Measurements from ENCODE around the gene CIT.

Gene CIT

DNA sequence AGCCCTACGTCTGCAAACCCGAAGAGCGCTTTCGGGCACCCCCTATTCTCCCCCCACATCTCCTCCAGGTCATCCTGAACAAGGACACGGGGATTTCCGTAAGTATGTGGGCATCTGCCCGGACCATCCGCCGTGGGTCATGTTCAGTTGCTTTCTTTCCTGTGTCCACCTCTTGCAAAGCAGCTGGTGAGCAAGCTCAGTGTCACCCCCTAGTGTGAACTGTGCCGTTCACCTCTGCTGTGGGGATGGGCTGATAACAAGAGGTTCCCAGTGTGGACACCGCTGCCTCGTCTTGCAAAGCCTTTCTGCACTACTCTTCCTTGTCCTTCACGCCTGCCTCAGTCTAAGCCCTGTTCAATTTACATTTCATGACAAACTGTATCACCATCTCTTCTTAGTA is 200.5 kb downstream of the CIT start:
- Histone ChIP-seq H3K36me3 (ENCODE audit: control insufficient read depth, insufficient read depth, low read length) (peaks cover 83% of the 10 kb centered on the region), H3K9me3 (ENCODE audit: control insufficient read depth, low read length) (no peaks in the 10 kb centered on the region), H3K27ac (ENCODE audit: insufficient read depth, low read length, poor library complexity, severe bottlenecking) (no peak overlapping the region), H3K4me3 (ENCODE audit: insufficient read depth, low read depth, low read length, poor library complexity, severe bottlenecking) (no peak overlapping the region), H3K4me1 (ENCODE audit: control insufficient read depth, insufficient read depth, low read length, poor library complexity, severe bottlenecking) (no peaks in the 10 kb centered on the region), H3K27me3 (replicated peaks; ENCODE audit: control insufficient read depth, insufficient read depth, low read length, poor library complexity, severe bottlenecking) (no peaks in the 10 kb centered on the region)
- no peak for DNase-seq

GRCh38 chr12:119676022-119676421 is 201.1 kb downstream of the CIT start:
- H3K27ac ChIP-seq (ENCODE audit: insufficient read depth, low read length, poor library complexity, severe bottlenecking) = no peak overlapping the region
- H3K9me3 ChIP-seq (ENCODE audit: control insufficient read depth, low read length) = no peaks in the 10 kb centered on the region
- H3K4me1 ChIP-seq (ENCODE audit: control insufficient read depth, insufficient read depth, low read length, poor library complexity, severe bottlenecking) = no peaks in the 10 kb centered on the region
- DNase-seq = no peak
- H3K36me3 ChIP-seq (ENCODE audit: control insufficient read depth, insufficient read depth, low read length) = peaks cover 79% of the 10 kb centered on the region
- no peak overlapping the region for H3K4me3 ChIP-seq (ENCODE audit: insufficient read depth, low read depth, low read length, poor library complexity, severe bottlenecking)
- no peaks in the 10 kb centered on the region for H3K27me3 ChIP-seq (replicated peaks; ENCODE audit: control insufficient read depth, insufficient read depth, low read length, poor library complexity, severe bottlenecking)

DNA sequence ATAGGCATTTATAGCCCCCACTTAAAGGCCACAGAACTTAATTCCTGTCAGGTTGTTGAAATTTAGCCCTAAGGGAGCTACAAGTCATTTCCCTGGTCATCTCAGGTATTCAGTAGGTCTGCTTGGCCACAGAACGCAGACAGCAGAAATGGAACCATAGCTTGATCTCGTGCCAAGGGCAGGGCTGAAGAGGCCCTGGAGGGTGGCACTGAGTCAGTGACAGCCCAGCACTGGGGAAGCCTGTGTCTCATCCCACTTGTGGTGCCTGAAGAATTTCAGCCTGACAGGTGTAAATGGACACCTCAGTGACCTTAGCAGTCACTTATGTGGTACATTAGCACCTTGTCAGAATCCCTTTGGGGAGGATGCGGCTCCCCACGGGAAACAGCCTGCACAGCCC is 202.6 kb downstream of the CIT start:
- Histone ChIP-seq H3K27me3 (replicated peaks; ENCODE audit: control insufficient read depth, insufficient read depth, low read length, poor library complexity, severe bottlenecking) (no peaks in the 10 kb centered on the region), H3K36me3 (ENCODE audit: control insufficient read depth, insufficient read depth, low read length) (peaks cover 64% of the 10 kb centered on the region), H3K27ac (ENCODE audit: insufficient read depth, low read length, poor library complexity, severe bottlenecking) (no peak overlapping the region), H3K4me1 (ENCODE audit: control insufficient read depth, insufficient read depth, low read length, poor library complexity, severe bottlenecking) (no peaks in the 10 kb centered on the region), H3K4me3 (ENCODE audit: insufficient read depth, low read depth, low read length, poor library complexity, severe bottlenecking) (no peak overlapping the region), H3K9me3 (ENCODE audit: control insufficient read depth, low read length) (no peaks in the 10 kb centered on the region)
- DNase-seq = no peak

- Histone ChIP-seq H3K9me3 (ENCODE audit: control insufficient read depth, low read length) (no peaks in the 10 kb centered on the region), H3K4me1 (ENCODE audit: control insufficient read depth, insufficient read depth, low read length, poor library complexity, severe bottlenecking) (no peaks in the 10 kb centered on the region), H3K27me3 (replicated peaks; ENCODE audit: control insufficient read depth, insufficient read depth, low read length, poor library complexity, severe bottlenecking) (no peaks in the 10 kb centered on the region), H3K36me3 (ENCODE audit: control insufficient read depth, insufficient read depth, low read length) (peaks cover 55% of the 10 kb centered on the region), H3K27ac (ENCODE audit: insufficient read depth, low read length, poor library complexity, severe bottlenecking) (no peak overlapping the region), H3K4me3 (ENCODE audit: insufficient read depth, low read depth, low read length, poor library complexity, severe bottlenecking) (no peak overlapping the region)
- DNase-seq = no peak
Observed at GRCh38 chr12:119673634-119674033, 203.5 kb downstream of the CIT start.

DNA sequence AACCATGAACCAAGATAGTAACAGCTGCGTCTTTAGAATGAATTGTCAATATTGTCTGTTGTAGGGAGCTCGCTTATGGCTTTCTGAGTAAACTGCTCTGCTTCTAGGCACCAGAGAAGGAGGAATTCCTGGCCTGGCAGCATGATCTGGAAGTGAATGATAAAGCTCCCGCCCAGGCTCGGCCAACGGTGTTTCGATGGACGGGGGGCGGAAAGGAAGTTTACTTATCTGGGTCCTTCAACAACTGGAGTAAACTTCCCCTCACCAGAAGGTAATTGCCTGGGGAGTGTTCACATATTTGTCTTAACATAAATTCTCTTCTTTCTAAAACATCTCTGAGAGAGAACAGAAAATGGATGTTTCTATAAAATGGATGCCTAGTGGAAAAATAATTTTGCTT is 204.9 kb downstream of the CIT start:
- DNase-seq = no peak
- Histone ChIP-seq H3K9me3 (ENCODE audit: control insufficient read depth, low read length) (no peaks in the 10 kb centered on the region), H3K4me3 (ENCODE audit: insufficient read depth, low read depth, low read length, poor library complexity, severe bottlenecking) (no peak overlapping the region), H3K4me1 (ENCODE audit: control insufficient read depth, insufficient read depth, low read length, poor library complexity, severe bottlenecking) (peaks cover 3% of the 10 kb centered on the region), H3K36me3 (ENCODE audit: control insufficient read depth, insufficient read depth, low read length) (peaks cover 43% of the 10 kb centered on the region), H3K27ac (ENCODE audit: insufficient read depth, low read length, poor library complexity, severe bottlenecking) (no peak overlapping the region), H3K27me3 (replicated peaks; ENCODE audit: control insufficient read depth, insufficient read depth, low read length, poor library complexity, severe bottlenecking) (no peaks in the 10 kb centered on the region)

DNA sequence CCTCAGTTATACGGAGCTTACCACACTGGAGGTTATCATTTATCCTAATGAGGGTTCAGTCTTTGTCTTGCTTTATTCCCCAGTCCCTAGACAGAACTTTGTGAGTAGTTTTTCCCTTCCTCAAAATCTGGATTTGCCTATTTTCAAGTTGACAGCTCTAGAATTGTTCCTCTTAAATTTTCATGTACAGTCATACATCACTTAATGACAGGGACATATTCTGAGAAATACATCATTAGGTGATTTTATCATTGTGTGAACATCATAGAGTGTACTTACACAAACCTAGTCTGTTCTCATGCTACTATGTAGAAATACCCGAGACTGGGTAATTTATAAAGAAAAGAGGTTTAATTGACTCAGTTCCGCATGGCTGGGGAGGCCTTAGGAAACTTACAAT is 206.1 kb downstream of the CIT start:
- H3K27ac ChIP-seq (ENCODE audit: insufficient read depth, low read length, poor library complexity, severe bottlenecking) = no peak overlapping the region
- DNase-seq = no peak
- H3K4me3 ChIP-seq (ENCODE audit: insufficient read depth, low read depth, low read length, poor library complexity, severe bottlenecking) = no peak overlapping the region
- peaks cover 34% of the 10 kb centered on the region for H3K36me3 ChIP-seq (ENCODE audit: control insufficient read depth, insufficient read depth, low read length)
- H3K27me3 ChIP-seq (replicated peaks; ENCODE audit: control insufficient read depth, insufficient read depth, low read length, poor library complexity, severe bottlenecking) = no peaks in the 10 kb centered on the region
- peaks cover 8% of the 10 kb centered on the region for H3K4me1 ChIP-seq (ENCODE audit: control insufficient read depth, insufficient read depth, low read length, poor library complexity, severe bottlenecking)
- H3K9me3 ChIP-seq (ENCODE audit: control insufficient read depth, low read length) = no peaks in the 10 kb centered on the region

DNA sequence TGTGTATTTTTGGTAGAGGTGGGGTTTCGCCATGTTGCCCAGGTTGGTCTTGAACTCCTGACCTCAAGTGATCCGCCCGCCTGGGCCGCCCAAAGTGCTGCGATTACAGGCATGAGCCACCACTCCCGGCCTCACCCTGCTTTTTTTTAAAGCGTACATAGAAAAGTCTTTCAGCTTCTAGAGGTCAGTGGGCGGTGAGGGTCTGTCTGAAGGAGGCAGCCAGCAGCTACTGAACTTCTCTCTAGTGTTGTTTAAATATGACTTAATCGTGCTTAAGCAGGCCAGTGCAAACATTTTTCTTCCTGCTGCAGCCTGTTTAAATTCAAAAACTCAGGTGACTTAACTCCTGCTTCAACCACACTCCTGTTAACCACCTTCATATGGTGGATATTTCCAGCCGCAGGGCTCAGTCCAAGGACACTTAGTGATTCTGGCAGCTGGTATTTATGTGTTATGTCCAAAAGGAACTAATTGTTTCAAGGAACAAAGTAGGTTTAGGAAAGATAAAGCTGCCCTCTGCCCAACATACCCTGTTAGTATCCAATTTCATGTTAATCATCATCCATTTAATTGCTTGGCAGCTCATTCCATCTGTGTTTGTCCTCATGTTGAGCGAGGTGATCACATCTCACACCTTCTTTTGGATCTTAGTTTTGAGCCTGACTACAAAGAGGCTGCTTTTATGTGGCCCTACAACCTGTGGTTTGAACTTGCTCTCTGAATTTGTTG is 207.2 kb downstream of the CIT start:
- Histone ChIP-seq H3K27ac (ENCODE audit: insufficient read depth, low read length, poor library complexity, severe bottlenecking) (no peak overlapping the region), H3K9me3 (ENCODE audit: control insufficient read depth, low read length) (no peaks in the 10 kb centered on the region), H3K4me1 (ENCODE audit: control insufficient read depth, insufficient read depth, low read length, poor library complexity, severe bottlenecking) (peaks cover 8% of the 10 kb centered on the region), H3K36me3 (ENCODE audit: control insufficient read depth, insufficient read depth, low read length) (peaks cover 26% of the 10 kb centered on the region), H3K27me3 (replicated peaks; ENCODE audit: control insufficient read depth, insufficient read depth, low read length, poor library complexity, severe bottlenecking) (no peaks in the 10 kb centered on the region), H3K4me3 (ENCODE audit: insufficient read depth, low read depth, low read length, poor library complexity, severe bottlenecking) (no peak overlapping the region)
- DNase-seq = no peak

DNA sequence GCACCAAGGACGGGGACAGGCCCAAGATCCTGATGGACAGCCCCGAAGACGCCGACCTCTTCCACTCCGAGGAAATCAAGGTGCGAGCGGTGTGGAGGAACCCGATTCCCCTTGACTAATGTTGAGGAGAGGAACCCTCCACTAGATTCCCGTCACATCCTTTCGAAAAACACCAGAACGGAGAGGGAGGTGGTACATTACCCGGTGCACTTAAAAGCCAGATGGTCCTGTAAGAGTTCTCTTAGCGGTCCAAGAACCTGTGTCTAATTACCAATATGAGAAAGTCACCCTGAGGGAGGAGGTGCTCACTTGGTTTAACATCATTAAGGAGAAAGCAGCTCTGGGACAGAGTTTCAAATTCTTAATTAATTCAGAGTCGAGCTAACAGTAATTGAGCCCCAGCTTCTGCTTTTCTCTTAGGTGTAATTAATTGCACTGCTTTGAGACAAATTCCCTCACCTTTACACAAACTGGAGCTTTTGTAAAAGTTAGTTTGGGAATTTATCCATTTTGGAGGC is 208.7 kb downstream of the CIT start:
- no peak for DNase-seq
- Histone ChIP-seq H3K4me3 (ENCODE audit: insufficient read depth, low read depth, low read length, poor library complexity, severe bottlenecking) (peak overlapping the region; percentile 86), H3K4me1 (ENCODE audit: control insufficient read depth, insufficient read depth, low read length, poor library complexity, severe bottlenecking) (peaks cover 8% of the 10 kb centered on the region)

DNA sequence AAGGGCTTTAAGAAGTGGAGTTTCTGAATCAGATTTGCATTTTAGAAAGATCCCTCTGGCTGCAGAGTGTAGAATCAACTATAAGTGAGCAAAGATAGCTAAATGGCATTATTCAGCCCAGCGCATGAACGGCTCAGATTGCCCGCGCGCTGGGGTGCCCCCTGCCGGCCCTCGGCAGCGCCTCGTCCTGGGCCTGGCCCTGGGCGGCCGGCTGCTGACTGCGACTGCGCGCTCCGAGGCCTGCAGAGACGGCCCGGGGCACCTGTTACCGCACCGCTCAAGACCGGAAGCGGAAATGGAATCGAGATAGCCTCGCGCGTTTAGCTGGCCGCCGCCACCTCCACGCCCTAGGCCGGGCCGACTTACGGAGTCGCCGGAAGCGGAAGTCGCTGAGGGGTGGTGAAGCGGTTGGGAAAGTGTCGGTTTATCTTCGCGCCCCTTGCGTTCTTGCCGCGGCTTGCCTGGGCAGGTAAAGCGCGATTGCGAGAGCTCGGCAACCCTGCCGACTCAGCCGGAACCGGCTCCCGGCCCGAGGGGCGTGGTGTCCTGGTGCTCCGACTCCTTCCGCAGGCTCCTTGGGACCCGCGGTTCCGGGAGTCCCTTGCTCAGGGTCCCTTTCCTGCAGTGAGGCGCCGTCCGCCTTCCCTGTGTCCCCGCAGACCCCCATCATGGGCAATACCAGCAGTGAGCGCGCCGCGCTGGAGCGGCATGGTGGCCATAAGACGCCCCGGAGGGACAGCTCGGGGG is 209.4 kb downstream of the CIT start, which contains the start of gene PRKAB1:
TSS of gene PRKAB1 (plus strand) at position 557 of the 747 bp plus-strand sequence. CDS start at position 669, 112 bp downstream.
- no peaks in the 10 kb centered on the region for H3K9me3 ChIP-seq (ENCODE audit: control insufficient read depth, low read length)
- peaks cover 12% of the 10 kb centered on the region for H3K36me3 ChIP-seq (ENCODE audit: control insufficient read depth, insufficient read depth, low read length)
- peak within 1 kb of the TSS; percentile 83 for H3K27ac ChIP-seq (ENCODE audit: insufficient read depth, low read length, poor library complexity, severe bottlenecking)
- H3K27me3 ChIP-seq (replicated peaks; ENCODE audit: control insufficient read depth, insufficient read depth, low read length, poor library complexity, severe bottlenecking) = no peaks in the 10 kb centered on the region
- peak within 1 kb of the TSS; percentile 86 for H3K4me3 ChIP-seq (ENCODE audit: insufficient read depth, low read depth, low read length, poor library complexity, severe bottlenecking)
- H3K4me1 ChIP-seq (ENCODE audit: control insufficient read depth, insufficient read depth, low read length, poor library complexity, severe bottlenecking) = peaks cover 8% of the 10 kb centered on the region
- DNase-seq = peak; percentile 93 to 95 (median 93)

More for the DNA sequence above, 208.7 kb downstream of the CIT start:
- Histone ChIP-seq H3K36me3 (ENCODE audit: control insufficient read depth, insufficient read depth, low read length) (peaks cover 12% of the 10 kb centered on the region), H3K27me3 (replicated peaks; ENCODE audit: control insufficient read depth, insufficient read depth, low read length, poor library complexity, severe bottlenecking) (no peaks in the 10 kb centered on the region), H3K9me3 (ENCODE audit: control insufficient read depth, low read length) (no peaks in the 10 kb centered on the region), H3K27ac (ENCODE audit: insufficient read depth, low read length, poor library complexity, severe bottlenecking) (peak overlapping the region; percentile 83)
